K562 (cell line): ENCODE results near the gene ZG16B. TPM values are rescaled to one million over a fixed set of nuclear protein-coding genes. Genes with fewer than 3 reads are reported as not detected.

Experiments used
- ATF1 ChIP-seq, 2 experiments: fragments of 450-650 bp in 1 of 2; IDR thresholded peaks; 2 replicates each; pipeline ENCODE4 v1.6.1; 2016; ENCODE audit warnings: missing compliant biosample characterization in 1 of 2, missing genetic modification characterization in 1 of 2
- CBFA2T2 ChIP-seq: fragments of 450-650 bp; conservative IDR thresholded peaks from 2 replicates; pipeline ENCODE4 v1.6.1; 2017; ENCODE audit warnings: mild to moderate bottlenecking
- FOS ChIP-seq: IDR thresholded peaks from 3 replicates; pipeline ENCODE4 v1.6.1; 2011; ENCODE audit not compliant: insufficient read length; ENCODE audit errors: extremely low read depth
- FOXO4 ChIP-seq: fragments of 450-650 bp; formaldehyde crosslinking; IDR thresholded peaks from 2 replicates; pipeline ENCODE4 v1.4.0; 2020; ENCODE audit warnings: mild to moderate bottlenecking, moderate library complexity
- GABPA ChIP-seq: fragments of 200-800 bp; sonication (Bioruptor generic); conservative IDR thresholded peaks from 2 replicates; pipeline ENCODE4 v1.6.1; 2016; ENCODE audit warnings: low read depth, missing genetic modification characterization, missing compliant biosample characterization
- GABPB2 ChIP-seq: fragments of 250-450 bp; sonication (Bioruptor Pico); conservative IDR thresholded peaks from 2 replicates; pipeline ENCODE4 v1.5.1; 2021; ENCODE audit warnings: mild to moderate bottlenecking
- MCM7 ChIP-seq, 2 experiments: fragments of 450-650 bp; IDR thresholded peaks; 2 replicates each; pipeline ENCODE4 v1.6.1; 2016 to 2018
- NFE2L1 ChIP-seq: fragments of 450-650 bp; IDR thresholded peaks from 2 replicates; pipeline ENCODE4 v1.6.1; 2016; ENCODE audit warnings: missing genetic modification characterization, low read depth, mild to moderate bottlenecking, missing compliant biosample characterization, moderate library complexity, borderline replicate concordance
- NFXL1 ChIP-seq: fragments of 450-650 bp; formaldehyde crosslinking; IDR thresholded peaks from 2 replicates; pipeline ENCODE4 v1.4.0; 2021; ENCODE audit warnings: mild to moderate bottlenecking
- OTX1 ChIP-seq: fragments of 450-650 bp; formaldehyde crosslinking; IDR thresholded peaks from 2 replicates; pipeline ENCODE4 v1.4.0; 2022; ENCODE audit warnings: mild to moderate bottlenecking
- PURB ChIP-seq: sonication (generic); formaldehyde crosslinking; IDR thresholded peaks from 2 replicates; pipeline ENCODE4 v1.9.0; 2021; ENCODE audit warnings: low read depth, mild to moderate bottlenecking, missing genetic modification reagents
- TEAD2 ChIP-seq: fragments of 450-650 bp; IDR thresholded peaks from 2 replicates; pipeline ENCODE4 v1.6.1; 2016; ENCODE audit warnings: missing genetic modification characterization, control low read depth, missing compliant biosample characterization
- TOE1 ChIP-seq, 2 experiments: fragments of 450-650 bp in 1 of 2; sonication (generic) in 1 of 2; formaldehyde crosslinking in 1 of 2; IDR thresholded peaks; 2 replicates each; pipeline versions ENCODE4 v1.7.1 to v1.8.0; 2016 to 2022; ENCODE audit warnings: borderline replicate concordance in 2 of 2, mild to moderate bottlenecking in 2 of 2, antibody characterized with exemption in 1 of 2, inconsistent platforms in 1 of 2, low read depth in 1 of 2, missing genetic modification reagents in 1 of 2, moderate library complexity in 1 of 2
- ZBTB26 ChIP-seq: fragments of 450-650 bp; formaldehyde crosslinking; IDR thresholded peaks from 2 replicates; pipeline ENCODE4 v1.4.0; 2022; ENCODE audit warnings: missing genetic modification characterization
- ZNF699 ChIP-seq: fragments of 250-450 bp; sonication (Bioruptor Pico); IDR thresholded peaks from 2 replicates; pipeline ENCODE4 v1.8.0; 2021; ENCODE audit warnings: mild to moderate bottlenecking, moderate library complexity; ENCODE audit not compliant: insufficient replicate concordance
- ZNF766 ChIP-seq: fragments of 200-800 bp; sonication (Bioruptor generic); conservative IDR thresholded peaks from 2 replicates; pipeline ENCODE4 v1.6.1; 2016; ENCODE audit warnings: missing genetic modification characterization, missing compliant biosample characterization
- polyA plus RNA-seq, 8 experiments: library from polyadenylated mRNA; depleted of rRNA in 4 of 8; stranded (reverse) in 5 of 8; unstranded in 3 of 8; fragments of >200 nt; fragmentation: Nextera tagmentation in 2 of 8; fragmentation: Illumina TruSeq in 1 of 8; extraction: Ambion mirVana in 2 of 8; extraction: Trizol in 1 of 8; gene quantifications; 2 replicates each; pipeline versions ENCODE4 v1.2.1 to v1.2.3, GENCODE V29; 2011 to 2014; ENCODE audit warnings: inconsistent platforms in 1 of 8, missing spikeins in 1 of 8
- total RNA-seq, 7 experiments: library from RNA; depleted of rRNA in 6 of 7; stranded (reverse); fragments of >200 nt in 6 of 7; fragmentation: Illumina TruSeq in 2 of 7; extraction: Trizol in 2 of 7; gene quantifications; 2 replicates each; pipeline versions ENCODE4 v1.2.1 to v1.2.3, GENCODE V29; 2011 to 2021; ENCODE audit warnings: low replicate concordance in 1 of 7
- TF ChIP-seq, protein P1 (sequence below), 2 experiments: fragments of 150-350 bp in 1 of 2; IDR thresholded peaks; 2 replicates each; pipeline ENCODE4 v1.6.1; 2012 to 2016; ENCODE audit warnings: low read depth in 2 of 2, low read length in 2 of 2, mild to moderate bottlenecking in 1 of 2, moderate library complexity in 1 of 2
- TF ChIP-seq, protein P2 (sequence below): fragments of 250-450 bp; sonication (Bioruptor Pico); IDR thresholded peaks from 2 replicates; pipeline ENCODE4 v1.5.0; 2021; ENCODE audit warnings: mild to moderate bottlenecking, moderate library complexity

ZG16B gene
- total and polyA plus RNA-seq, 9 of the 15 experiments (the other 6 are each of a cell fraction or from before 2014, with no cell fraction given), result 0.25 to 0.43 (median 0.34) TPM; not detected in 5

- no peak for TF ChIP-seq FOXO4
- no peak for TF ChIP-seq ZNF699 (CRISPR knock-in tag)
- TF ChIP-seq NFXL1 (CRISPR knock-in tag), result no peak
- no peak for TF ChIP-seq ZBTB26 (CRISPR knock-in tag)
- TF ChIP-seq GABPB2 (CRISPR knock-in tag), result no peak
- TF ChIP-seq MCM7 (IDR thresholded peaks at IDR 0.05), result no peak
- no peak for TF ChIP-seq FOS
- TF ChIP-seq GABPA (tag), result peak; percentile 91
- TF ChIP-seq OTX1 (CRISPR knock-in tag), result no peak
- TF ChIP-seq, protein P1, sequence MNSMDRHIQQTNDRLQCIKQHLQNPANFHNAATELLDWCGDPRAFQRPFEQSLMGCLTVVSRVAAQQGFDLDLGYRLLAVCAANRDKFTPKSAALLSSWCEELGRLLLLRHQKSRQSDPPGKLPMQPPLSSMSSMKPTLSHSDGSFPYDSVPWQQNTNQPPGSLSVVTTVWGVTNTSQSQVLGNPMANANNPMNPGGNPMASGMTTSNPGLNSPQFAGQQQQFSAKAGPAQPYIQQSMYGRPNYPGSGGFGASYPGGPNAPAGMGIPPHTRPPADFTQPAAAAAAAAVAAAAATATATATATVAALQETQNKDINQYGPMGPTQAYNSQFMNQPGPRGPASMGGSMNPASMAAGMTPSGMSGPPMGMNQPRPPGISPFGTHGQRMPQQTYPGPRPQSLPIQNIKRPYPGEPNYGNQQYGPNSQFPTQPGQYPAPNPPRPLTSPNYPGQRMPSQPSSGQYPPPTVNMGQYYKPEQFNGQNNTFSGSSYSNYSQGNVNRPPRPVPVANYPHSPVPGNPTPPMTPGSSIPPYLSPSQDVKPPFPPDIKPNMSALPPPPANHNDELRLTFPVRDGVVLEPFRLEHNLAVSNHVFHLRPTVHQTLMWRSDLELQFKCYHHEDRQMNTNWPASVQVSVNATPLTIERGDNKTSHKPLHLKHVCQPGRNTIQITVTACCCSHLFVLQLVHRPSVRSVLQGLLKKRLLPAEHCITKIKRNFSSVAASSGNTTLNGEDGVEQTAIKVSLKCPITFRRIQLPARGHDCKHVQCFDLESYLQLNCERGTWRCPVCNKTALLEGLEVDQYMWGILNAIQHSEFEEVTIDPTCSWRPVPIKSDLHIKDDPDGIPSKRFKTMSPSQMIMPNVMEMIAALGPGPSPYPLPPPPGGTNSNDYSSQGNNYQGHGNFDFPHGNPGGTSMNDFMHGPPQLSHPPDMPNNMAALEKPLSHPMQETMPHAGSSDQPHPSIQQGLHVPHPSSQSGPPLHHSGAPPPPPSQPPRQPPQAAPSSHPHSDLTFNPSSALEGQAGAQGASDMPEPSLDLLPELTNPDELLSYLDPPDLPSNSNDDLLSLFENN (IDR thresholded peaks at IDR 0.05; ENCODE audit: low read depth in 2 of 2, low read length in 2 of 2), result no peak
- TF ChIP-seq TEAD2, result no peak
- TF ChIP-seq TOE1 (IDR thresholded peaks at IDR 0.05; ENCODE audit: borderline replicate concordance), result peak; percentile 45; the same call in 1 of the 2 replicates
- no peak for TF ChIP-seq TOE1 (CRISPR knock-in tag; IDR thresholded peaks at IDR 0.05; ENCODE audit: borderline replicate concordance, low read depth)
- TF ChIP-seq CBFA2T2, result no peak
- TF ChIP-seq NFE2L1, result no peak
- TF ChIP-seq, protein P2, sequence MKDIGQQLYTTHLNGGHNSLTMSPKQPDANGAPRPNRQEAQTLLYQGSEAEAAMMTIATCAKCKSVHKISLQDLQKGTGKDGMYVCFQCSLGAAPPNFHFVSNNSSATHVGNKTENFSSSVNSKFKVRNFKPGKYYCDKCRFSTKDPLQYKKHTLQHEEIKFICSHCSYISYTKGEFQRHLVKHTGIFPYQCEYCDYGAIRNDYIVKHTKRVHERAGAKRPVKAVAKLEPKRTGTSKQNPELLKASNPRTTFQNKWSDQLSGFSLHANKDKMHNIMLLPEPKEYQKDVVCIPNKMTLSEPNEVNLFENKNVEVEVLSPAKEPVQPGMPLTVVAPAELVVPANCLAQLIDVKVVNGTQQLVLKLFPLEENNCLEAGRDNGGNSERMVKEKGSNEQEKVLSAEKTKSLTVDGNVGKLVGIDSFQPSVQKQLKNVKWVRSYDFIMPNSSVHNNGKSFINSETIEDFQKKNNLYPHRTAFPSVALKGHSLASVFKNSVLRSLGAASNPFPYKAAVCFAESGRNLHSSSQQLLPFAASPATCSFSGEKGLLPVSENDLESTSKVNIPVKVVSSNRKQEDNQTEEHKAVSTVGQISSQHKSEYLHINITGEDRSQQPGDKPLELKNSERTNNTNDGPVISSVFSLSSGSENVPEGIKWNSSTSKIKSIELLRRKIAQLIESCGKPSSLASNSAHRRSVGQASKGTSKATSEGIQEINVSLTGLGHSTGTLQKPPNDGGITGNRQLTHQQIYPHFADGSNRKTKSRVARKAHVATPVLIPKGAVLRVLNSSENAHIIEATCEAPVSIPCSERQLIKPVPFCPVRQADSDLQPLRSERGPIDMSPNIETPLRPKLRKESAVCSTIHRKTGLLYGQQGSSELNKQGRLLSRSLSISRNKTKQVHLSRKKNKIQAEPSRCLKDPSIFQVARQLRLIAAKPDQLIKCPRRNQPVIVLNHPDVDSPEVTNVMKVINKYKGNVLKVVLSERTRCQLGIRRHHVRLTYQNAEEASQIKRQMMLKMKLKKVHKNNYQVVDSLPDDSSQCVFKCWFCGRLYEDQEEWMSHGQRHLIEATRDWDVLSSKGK (CRISPR knock-in tag), result no peak
- peak; percentile 57; the same call in 1 of the 2 replicates for TF ChIP-seq ATF1 (CRISPR knock-in tag; IDR thresholded peaks at IDR 0.05)
- TF ChIP-seq ATF1 (tag; IDR thresholded peaks at IDR 0.05), result peak; percentile 89
- TF ChIP-seq ZNF766 (CRISPR knock-in tag), result no peak
- no peak for TF ChIP-seq PURB (CRISPR knock-in tag)
Measured at GRCh38 chr16:2842340-2843000, 12.4 kb downstream of the ZG16B start (continued).
